Measurements from ENCODE around the gene SNX24.
A peak's percentile ranks its signal among the peaks of the same experiment; 100 is the strongest.

Gene SNX24

GRCh38 chr5:122919969-122920368 lies 74.6 kb downstream of the SNX24 start:
- DNase-seq (ENCODE audit: low spot score): no peak

- no peak for DNase-seq (ENCODE audit: low spot score)
These were observed 76.4 kb downstream of the SNX24 start for GRCh38 chr5:122921826-122922225.

- DNase-seq (ENCODE audit: low spot score): no peak
These were observed 78.8 kb downstream of the SNX24 start for GRCh38 chr5:122924203-122924602.

- DNase-seq (ENCODE audit: low spot score): no peak
These were observed 79.4 kb downstream of the SNX24 start for GRCh38 chr5:122924719-122925395.

- DNase-seq (ENCODE audit: low spot score): no peak
These were observed 83.6 kb downstream of the SNX24 start for GRCh38 chr5:122929001-122929400.

- no peak for DNase-seq (ENCODE audit: low spot score)
These were observed 84.6 kb downstream of the SNX24 start for GRCh38 chr5:122929980-122930379.

GRCh38 chr5:122933956-122934355 lies 88.5 kb downstream of the SNX24 start:
- no peak for DNase-seq (ENCODE audit: low spot score)

GRCh38 chr5:122936088-122936487 lies 90.7 kb downstream of the SNX24 start:
- DNase-seq (ENCODE audit: low spot score): no peak

GRCh38 chr5:122937914-122938313 lies 92.5 kb downstream of the SNX24 start:
- DNase-seq (ENCODE audit: low spot score): peak; percentile 49

- DNase-seq (ENCODE audit: low spot score): no peak
These were observed 95.5 kb downstream of the SNX24 start for GRCh38 chr5:122940890-122941289.

GRCh38 chr5:122941737-122942136 lies 96.3 kb downstream of the SNX24 start:
- DNase-seq (ENCODE audit: low spot score): no peak

GRCh38 chr5:122942164-122942914 lies 96.9 kb downstream of the SNX24 start:
- peak; percentile 48 for DNase-seq (ENCODE audit: low spot score)

- DNase-seq (ENCODE audit: low spot score): no peak
These were observed 97.8 kb downstream of the SNX24 start for GRCh38 chr5:122943050-122943698.

- peak; percentile 45 for DNase-seq (ENCODE audit: low spot score)
These were observed 98.6 kb downstream of the SNX24 start for GRCh38 chr5:122944051-122944450.

GRCh38 chr5:122947372-122947771 lies 102.0 kb downstream of the SNX24 start:
- no peak for DNase-seq (ENCODE audit: low spot score)

GRCh38 chr5:122947772-122948171 lies 102.4 kb downstream of the SNX24 start:
- DNase-seq (ENCODE audit: low spot score): no peak

- DNase-seq (ENCODE audit: low spot score): no peak
These were observed 102.9 kb downstream of the SNX24 start for GRCh38 chr5:122948319-122948718.

GRCh38 chr5:122951658-122952057 lies 106.2 kb downstream of the SNX24 start:
- no peak for DNase-seq (ENCODE audit: low spot score)

GRCh38 chr5:122954719-122955118 lies 109.3 kb downstream of the SNX24 start:
- DNase-seq (ENCODE audit: low spot score): no peak

GRCh38 chr5:122957457-122957856 lies 112.0 kb downstream of the SNX24 start:
- DNase-seq (ENCODE audit: low spot score): no peak

GRCh38 chr5:122959740-122960445 lies 114.5 kb downstream of the SNX24 start:
- no peak for DNase-seq (ENCODE audit: low spot score)

- no peak for DNase-seq (ENCODE audit: low spot score)
These were observed 117.9 kb downstream of the SNX24 start for GRCh38 chr5:122963305-122963704.
